Limb (tissue), 2 donors: ENCODE data around the gene STKLD1.

Source experiments
- DNase-seq, 2 donors: peaks; one replicate each; pipeline ENCODE4 v3.0.0-alpha.2; 2016; ENCODE audit errors: extremely low spot score in 2 of 2

The STKLD1 gene

DNA sequence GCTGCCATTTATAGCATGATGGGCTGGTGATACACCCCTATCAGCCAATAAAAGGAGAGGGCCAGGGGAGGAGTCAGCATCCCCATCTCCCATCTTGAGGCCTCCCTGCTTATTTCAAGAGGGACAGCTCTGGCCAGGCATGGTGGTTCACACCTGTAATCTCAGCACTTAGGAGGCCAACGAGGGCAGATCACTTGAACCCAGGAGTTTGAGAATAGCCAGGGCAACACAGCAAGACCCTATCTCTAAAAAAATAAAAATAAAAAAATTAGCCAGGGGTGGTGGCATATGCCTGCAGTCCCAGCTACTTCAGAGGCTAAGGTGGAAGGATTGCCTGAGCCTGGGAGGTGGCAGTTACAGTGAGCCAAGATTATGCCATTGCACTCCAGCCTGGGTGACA, 31.9 kb downstream of the STKLD1 start:
- no peak for DNase-seq

DNA sequence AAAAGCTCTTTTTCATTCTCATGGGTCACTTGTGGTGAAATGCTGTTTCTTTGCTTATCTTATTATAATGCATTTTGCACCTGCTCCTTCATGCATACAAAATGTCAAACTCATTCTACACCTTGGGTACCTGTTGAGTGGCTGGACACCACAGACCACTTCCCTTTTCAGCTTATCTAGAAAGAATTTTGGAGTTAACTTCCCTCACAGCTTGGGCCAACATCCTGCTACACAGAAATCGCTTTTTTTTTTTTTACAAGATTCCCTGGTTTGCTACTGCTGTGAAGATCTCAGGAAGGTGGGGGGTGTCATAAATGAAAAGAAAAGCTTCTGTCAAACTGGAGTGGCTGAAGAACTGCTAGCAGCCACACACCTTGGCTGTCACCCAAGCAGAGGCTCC, 39.0 kb downstream of the STKLD1 start:
- DNase-seq, result no peak

DNA sequence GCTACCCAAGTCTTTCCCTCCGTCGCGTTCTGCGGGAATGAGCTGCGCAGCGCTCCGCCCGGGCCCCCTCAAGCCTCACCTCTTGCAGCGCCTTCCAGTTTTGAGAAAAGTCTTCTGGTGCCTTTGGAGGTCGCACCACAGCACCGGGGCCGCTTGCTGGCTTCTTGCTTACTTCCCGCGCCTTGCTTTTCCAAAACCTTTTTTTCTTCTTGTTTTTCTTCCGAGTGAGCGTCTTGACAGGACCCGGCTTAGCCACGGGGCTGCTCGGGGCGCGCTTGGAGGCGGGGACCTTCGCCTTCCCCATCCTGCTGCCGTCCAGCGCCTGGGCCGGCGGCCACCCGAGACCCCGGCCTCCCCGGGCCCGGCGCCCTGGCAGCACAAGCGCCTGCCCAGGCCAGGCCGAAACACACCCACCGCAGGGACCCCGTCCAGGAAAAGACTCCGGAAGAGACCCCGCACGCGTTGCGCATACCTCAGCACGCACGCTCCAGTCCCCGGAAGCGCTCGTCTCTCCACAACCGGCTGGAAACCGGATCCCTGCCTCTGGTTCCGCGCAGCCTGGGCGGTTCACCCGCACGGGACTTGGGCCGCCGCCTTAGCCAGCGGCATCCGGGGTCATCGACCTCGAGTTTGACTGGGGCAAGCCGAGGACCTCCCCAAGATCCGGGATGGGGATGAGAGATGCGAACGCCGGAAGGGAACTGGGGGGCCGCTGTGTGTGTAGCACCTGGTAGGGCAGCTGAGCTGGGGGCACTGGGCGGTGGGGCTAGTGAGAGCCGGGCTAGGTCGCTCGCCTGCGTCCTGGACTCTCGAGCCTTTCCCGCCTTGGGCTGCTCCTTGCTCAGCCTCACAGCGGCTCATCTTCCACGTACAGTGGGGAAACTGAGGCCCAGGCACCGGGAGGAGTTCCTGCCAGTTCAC, 41.6 kb downstream of the STKLD1 start, which contains the start of gene REXO4:
Gene REXO4 (minus strand): TSS at position 470 of the 921 bp plus-strand sequence. CDS start 166 bp downstream, at position 304.
- peak; percentile 79 to 93 for DNase-seq

DNA sequence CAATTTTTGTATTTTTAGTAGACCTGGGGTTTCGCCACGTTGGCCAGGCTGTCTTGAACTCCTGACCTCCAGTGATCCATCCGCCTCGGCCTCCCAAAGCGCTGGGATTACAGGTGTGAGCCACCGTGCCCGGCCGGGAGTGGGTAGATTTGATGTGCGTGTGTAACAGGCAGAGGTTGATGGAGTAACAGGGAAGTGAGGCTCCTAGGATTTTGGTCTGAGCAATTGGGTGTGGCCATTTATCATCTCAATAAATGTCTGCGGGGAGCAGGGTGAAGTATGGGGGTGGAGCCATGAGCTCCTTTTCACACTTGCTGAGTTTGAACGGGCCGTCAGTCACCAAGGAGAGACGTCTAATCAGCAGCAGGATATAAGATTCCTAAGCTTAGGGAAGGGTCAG, 42.8 kb downstream of the STKLD1 start:
- no peak for DNase-seq

DNA sequence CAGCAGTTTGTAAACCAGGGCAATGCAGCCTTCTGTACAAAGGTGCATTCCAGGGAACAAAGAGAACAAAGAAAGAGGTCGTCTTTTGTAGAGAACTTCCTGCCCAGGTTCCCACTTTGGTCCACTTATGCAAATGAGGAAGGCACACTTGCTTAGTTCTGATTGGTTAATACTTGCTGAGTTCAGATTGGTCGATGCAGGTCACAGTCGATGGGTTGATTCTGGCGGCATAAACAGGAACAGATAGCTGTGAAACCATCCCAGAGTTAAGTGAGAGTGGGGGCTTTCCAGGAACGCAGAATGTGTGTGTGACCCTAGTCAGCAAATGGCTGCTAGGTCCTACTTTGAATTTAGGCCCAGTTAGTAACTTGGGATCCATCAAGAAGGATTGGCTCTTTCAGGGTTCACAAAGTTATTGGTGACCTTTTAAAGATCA, 44.2 kb downstream of the STKLD1 start:
- DNase-seq, result no peak

DNA sequence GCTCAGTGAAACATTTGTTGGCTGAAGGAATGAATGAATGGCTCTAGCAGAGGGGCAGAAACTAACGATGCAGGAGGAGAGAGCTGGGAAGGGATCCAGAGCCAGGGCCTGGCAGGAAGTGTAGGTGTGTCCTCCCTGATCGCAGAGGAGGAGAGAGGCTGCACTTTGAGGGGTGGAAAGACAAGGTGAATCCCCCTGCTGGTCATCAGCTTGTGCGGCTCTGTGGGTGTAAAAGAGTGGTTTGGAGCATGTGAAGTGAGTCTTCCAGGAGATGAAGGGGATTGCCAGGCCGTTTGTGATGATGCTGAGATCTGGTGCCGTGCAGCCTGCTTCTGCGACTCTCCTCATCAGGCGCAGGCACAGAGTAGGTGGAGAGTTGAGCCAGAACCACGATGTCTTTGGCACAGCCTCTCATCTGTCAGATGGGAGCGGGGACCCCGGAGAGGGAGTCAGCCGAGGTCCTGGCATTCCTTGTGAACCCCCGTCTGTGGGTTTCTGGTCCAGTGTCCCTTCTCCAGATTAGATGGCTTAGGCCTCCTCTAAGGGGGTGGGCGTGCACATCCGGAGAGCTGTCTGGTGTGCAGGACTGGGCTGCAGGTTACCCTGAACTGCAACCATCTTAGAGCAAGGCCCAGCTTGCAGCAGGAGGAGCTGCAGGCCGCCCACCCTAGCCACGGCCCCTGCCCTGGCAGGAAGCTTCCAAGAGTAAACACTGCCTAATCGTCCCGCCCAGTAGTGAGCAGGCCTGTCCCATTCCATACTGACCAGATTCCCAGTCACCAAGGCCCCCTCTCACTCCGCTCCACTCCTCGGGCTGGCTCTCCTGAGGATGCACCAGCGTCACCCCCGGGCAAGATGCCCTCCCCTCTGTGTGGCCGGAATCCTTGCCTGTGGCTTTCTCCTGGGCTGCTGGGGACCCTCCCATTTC, 45.7 kb downstream of the STKLD1 start, which contains the start of gene ADAMTS13:
Gene ADAMTS13 (plus strand): TSS at position 753 of the 928 bp plus-strand sequence. CDS start 77 bp downstream, at position 830.
- DNase-seq, result no peak

DNA sequence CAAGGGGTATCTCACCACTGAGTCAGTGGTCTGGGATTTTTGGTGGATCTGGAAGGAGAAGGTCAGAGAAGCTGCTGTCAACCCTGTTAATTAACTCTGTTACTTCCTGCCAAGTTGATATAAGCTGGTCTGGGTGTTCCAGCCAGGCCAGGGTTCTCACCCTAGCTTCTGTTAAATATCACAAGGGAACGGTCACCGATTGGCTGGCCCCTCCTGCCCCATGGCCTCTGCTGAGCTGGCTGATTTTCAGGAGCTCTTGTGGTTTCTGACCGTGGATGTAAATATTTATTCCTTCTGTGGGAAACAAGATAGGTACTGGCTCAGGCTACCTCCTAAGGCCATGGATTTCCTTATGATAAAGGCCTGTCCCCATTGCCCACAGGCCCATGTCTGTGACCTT, 47.0 kb downstream of the STKLD1 start:
- DNase-seq, result no peak

DNA sequence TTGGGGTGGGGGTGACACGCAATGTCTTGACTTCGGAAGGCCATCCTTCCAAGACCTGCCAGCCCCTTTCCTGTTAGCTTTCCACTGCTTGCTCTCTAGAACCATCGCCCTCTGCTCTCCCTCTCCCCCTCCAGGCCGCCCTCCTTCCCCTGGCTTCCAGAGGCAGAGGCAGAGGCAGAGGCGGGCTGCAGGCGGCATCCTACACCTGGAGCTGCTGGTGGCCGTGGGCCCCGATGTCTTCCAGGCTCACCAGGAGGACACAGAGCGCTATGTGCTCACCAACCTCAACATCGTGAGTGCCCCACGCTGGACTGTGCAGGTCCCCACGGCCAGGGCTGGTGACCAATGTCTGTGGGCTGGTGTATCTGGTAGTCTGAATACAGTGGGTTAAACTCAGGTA, 48.0 kb downstream of the STKLD1 start:
- DNase-seq, result no peak

DNA sequence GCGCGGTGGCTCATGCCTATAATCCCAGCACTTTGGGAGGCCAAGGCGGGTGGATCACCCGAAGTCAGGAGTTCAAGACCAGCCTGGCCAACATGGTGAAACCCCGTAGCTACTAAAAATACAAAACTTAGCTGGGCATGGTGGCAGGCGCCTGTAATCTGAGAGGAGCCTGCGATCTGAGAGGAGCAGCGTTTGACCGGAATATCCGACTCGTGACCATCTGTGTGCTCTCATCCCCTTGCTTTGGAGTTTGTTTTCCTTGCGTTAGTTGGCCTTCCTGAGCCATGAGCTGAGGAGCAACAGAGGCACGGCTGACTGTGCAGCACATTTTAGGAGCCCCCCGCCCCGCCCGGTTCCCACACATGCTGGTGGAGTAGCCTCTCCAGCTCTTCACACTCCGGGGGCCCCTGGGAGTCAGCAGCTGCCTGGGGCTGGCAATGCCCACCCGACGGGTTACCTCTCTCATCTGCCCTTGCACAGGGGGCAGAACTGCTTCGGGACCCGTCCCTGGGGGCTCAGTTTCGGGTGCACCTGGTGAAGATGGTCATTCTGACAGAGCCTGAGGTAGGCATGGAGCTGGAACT, 49.0 kb downstream of the STKLD1 start:
- no peak for DNase-seq

DNA sequence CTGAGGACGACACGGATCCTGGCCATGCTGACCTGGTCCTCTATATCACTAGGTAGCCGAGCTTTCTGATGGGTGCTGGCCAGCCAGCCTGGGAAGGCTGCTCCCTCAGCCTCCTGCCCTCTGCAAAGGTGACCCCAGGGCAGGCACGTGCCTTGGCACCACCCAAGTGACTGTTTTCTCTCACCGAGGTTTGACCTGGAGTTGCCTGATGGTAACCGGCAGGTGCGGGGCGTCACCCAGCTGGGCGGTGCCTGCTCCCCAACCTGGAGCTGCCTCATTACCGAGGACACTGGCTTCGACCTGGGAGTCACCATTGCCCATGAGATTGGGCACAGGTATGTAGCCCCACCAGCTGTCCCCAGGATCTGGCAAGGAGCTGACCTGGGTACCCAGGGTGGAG, 49.8 kb downstream of the STKLD1 start:
- no peak for DNase-seq

DNA sequence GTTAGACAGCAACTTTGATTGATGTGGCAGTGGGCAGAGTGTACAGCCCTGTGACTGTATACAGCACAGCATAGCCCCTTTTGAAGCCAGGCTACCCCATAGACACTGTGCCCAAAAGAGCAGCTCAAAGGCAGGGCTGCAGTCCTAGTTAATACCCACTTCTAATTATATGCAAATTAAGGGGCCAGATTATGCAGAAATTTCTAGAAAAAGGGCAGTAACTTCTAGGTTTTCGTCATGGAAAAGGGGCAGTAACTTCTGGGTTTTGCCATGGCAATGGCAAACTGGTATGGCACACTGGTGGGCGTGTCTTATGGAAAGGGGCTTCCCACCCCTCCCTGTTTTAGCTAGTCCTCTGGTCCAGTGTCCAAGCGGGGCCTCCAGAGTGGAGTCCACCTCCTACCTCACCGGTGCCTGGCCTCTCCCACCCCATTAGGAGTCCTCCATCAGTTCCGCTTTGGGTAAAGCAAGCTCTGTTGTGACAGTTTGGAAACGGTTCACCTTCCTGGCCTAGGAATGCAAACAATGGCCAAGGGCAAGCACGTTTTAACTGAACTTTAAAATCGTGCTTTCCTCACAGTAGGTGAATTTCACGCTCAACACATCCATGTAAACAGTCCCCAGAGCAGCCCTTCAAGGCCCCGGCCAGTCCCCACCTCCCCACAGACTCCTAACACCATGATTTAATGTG, 51.6 kb downstream of the STKLD1 start:
- DNase-seq, result no peak

DNA sequence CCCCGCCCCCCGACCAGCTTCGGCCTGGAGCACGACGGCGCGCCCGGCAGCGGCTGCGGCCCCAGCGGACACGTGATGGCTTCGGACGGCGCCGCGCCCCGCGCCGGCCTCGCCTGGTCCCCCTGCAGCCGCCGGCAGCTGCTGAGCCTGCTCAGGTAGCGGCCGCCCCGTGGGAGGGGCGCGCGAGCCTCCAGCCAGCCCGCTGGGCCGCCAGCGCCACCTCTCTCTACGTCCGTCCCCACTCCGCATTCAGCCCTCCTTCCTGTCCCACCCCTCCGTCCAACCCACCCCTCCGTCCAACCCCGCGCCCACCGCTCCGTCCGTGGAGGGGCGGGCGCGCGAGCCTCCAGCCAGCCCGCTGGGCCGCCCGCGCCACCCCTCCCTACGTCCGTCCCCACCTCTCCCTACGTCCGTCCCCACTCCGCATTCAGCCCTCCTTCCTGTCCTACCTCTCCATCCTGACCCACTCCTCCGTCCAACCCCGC, 52.5 kb downstream of the STKLD1 start:
- peak; percentile 17 to 58 for DNase-seq

DNA sequence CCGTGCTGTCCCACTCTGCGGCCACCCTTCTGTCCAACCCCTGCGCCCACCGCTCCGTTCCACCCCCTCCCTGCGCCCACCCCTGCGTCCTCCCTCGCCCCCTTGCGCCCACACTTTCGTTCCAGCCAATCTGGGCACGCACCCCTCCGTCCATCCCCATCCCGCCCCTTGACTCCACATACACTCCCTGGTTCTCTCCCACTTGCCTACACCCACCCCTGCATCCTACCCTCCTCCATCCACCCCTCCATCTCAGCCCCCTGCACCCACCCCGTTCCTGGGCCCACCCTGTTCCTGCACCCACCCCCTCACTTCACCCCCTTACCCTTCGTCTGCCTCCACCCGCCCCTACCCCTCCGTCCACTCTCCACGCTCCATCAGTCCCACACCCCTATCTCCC, 53.0 kb downstream of the STKLD1 start:
- no peak for DNase-seq

DNA sequence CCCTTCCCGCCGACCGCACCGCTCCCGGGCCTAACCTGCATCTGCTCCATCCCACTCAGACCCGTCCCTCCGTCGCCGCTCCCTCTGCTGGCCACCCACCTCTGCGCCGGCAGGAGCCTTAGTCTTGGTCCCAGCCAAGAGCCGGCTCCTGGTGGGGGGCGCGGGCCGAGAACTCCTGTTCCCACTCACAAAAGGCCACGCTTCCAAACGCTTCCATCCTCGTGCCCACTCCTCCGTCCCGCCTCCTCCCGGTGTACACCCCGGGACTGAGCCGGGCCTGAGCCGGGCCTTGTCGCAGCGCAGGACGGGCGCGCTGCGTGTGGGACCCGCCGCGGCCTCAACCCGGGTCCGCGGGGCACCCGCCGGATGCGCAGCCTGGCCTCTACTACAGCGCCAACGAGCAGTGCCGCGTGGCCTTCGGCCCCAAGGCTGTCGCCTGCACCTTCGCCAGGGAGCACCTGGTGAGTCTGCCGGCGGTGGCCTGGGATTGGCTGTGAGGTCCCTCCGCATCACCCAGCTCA, 53.5 kb downstream of the STKLD1 start:
- DNase-seq, result peak in 1 of 2 donors; percentile 65

DNA sequence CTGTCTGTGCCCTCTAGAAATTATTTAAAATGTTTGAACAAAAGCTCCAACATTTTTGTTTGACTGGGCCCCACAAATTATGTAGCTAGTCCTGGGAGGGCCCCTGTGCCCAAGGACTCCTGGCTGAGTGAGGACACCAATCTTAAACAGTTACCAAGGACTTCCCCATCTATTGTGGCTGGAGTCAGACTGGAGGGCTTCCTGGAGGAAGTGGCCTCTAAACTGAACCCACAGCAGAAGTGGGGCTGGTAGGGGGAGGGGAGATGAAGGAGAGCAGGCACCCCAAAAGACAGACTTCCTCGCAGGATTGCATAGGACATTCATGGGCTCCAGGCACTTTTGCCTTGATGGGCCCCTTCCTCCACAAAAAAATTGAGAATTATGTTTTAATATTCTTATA, 54.1 kb downstream of the STKLD1 start:
- DNase-seq, result no peak

DNA sequence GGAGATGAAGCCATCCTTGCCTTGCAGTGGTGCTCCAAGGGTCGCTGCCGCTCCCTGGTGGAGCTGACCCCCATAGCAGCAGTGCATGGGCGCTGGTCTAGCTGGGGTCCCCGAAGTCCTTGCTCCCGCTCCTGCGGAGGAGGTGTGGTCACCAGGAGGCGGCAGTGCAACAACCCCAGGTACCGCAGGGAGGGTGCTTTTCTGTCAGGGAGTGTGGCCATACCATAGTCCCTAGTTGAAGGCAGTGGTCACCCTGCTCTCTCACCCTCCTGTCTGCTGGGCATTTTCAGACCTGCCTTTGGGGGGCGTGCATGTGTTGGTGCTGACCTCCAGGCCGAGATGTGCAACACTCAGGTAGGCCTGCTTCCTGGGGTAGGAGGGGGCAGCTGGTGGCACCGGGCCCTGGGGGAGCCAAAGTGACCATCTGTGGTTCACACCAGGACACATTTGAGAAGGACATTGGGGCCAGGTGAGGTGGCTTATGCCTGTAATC, 57.2 kb downstream of the STKLD1 start:
- no peak for DNase-seq

DNA sequence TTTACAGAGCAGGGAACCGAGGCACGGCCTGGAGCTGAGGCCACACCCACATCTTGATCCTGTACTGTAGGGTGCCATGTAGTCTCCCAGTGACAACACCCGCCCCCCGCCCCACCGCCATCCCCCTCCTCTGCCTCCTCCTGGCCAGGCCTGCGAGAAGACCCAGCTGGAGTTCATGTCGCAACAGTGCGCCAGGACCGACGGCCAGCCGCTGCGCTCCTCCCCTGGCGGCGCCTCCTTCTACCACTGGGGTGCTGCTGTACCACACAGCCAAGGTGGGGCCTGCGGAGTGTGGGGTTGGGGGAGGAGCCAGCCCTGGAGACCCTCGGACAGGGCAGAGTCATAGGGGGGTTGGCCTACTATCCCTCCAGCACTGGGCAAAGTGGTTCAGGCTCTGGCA, 60.5 kb downstream of the STKLD1 start:
- no peak for DNase-seq

DNA sequence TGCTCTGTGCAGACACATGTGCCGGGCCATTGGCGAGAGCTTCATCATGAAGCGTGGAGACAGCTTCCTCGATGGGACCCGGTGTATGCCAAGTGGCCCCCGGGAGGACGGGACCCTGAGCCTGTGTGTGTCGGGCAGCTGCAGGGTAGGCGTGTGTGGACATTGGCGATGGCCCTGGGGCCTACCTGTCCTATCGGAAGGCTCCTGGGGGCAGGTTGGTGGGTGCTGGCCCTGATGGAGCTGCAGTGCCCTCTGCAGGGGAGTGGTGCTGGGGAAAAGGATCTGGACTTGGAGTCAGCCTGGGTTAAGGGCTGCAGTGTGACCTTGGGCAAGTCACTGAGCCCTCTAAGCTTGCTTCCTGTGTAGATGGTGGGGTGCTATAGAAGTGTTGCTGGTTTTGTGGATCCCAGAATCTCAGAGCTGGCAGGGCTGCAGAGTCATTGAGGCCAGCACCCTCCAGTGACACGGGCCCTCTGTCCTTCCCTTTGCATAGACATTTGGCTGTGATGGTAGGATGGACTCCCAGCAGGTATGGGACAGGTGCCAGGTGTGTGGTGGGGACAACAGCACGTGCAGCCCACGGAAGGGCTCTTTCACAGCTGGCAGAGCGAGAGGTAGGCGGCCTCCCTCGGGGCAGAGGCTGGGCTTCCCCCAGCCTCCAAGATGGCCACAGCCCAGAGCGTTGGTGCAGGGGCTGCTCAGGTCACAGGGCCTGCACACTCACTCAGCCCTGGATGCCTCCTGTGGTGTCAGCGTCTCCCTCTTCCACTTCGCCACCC, 61.8 kb downstream of the STKLD1 start:
- no peak for DNase-seq

DNA sequence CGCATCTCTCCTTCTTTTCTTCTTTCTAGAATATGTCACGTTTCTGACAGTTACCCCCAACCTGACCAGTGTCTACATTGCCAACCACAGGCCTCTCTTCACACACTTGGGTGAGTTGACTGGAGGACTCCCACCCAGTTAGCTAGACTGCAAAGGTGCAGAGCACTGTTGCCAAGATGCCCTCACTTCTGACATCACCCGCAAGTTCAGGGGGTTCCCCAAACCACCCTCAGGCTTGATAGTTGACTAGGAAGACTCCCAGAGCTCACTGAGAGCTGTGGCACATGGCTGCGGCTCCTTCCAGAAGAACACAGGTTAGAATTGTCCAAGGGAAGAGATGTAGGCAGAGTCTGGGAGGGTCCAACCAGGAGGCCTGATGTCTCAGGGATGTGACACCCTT, 63.2 kb downstream of the STKLD1 start:
- no peak for DNase-seq

DNA sequence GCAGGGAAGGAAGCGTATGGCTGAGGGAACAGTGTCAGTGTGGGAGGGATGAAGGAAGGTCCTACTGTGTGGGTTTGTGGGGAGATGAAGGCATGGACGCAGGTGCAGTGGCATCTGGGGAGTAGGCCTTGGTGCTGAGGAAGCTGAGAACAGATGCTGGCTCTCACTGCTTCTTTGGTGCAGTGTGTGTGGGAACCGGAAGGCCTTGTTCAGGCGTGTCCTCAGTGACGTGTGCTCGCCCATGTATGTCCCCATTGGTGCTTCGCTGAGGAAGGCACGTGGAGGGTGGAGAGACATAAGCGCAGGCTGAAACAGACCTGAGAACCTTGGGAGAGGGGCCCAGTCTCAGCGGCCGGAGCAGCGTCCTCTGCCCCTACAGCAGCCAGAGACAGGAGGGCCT, 64.7 kb downstream of the STKLD1 start:
- DNase-seq, result no peak
